HepG2 (cell line): ENCODE data around the gene IQCN. TPM values are rescaled to one million over a fixed set of nuclear protein-coding genes. Genes with fewer than 3 reads are reported as not detected.

Experiments used
- ATAC-seq: fragments of 200-7000 bp; cut with Tn5 transposase; 3 replicates; pipeline ENCODE4 v1.9.1; 2020; ENCODE audit warnings: mild to moderate bottlenecking, moderate library complexity
- BruUV-seq: library from RNA; stranded (reverse); fragments of 400-500 nt; replicated peaks from 2 replicates; lab custom pipeline; 2021; lab: Mats Ljungman, UMichigan
- CTCF ChIA-PET: fragments of 300-600 bp; formaldehyde crosslinking; extraction: SDS; loops from one replicate; lab custom pipeline; 2021; ENCODE audit warnings: low total read pairs, inconsistent platforms, low intra/inter-chr PET ratio; lab: Yijun Ruan, JAX
- POLR2A ChIA-PET: fragments of 350-600 bp; sonication (Branson Sonifier 250); formaldehyde crosslinking; loops from one replicate; lab custom pipeline; 2020; ENCODE audit warnings: antibody characterized with exemption, inconsistent platforms; lab: Yijun Ruan, JAX
- DNase-seq: peaks from one replicate; pipeline ENCODE4 v3.0.0-alpha.2; 2015; ENCODE audit warnings: low spot score
- FAIRE-seq: peaks from 3 replicates; lab custom pipeline; 2011; peaks lifted over from hg19 to GRCh38; lab: Jason Lieb, UNC
- H2AFZ ChIP-seq: one replicate; pipeline ENCODE4 v1.6.1; 2011; ENCODE audit warnings: low read length, inconsistent platforms
- H3K27ac ChIP-seq: fragments of 300-600 bp; 3 replicates; pipeline ENCODE4 v1.8.0; 2011; ENCODE audit warnings: mixed run types, mild to moderate bottlenecking, mixed read lengths, low read length, inconsistent platforms; ENCODE audit not compliant: insufficient read depth; ENCODE audit errors: extremely low read length
- H3K27me3 ChIP-seq, 2 experiments: fragments of 200-600 bp in 1 of 2; 2 replicates in 1 of 2; 3 replicates in 1 of 2; pipeline versions ENCODE4 v1.6.0 to v1.8.0; 2011; ENCODE audit warnings: low read length in 2 of 2, mild to moderate bottlenecking in 2 of 2, moderate library complexity in 2 of 2, inconsistent platforms in 1 of 2; ENCODE audit not compliant: insufficient read depth in 2 of 2, control insufficient read depth in 1 of 2
- H3K36me3 ChIP-seq, 2 experiments: fragments of 200-600 bp in 1 of 2; replicated peaks in 1 of 2; 2 replicates in 1 of 2; 3 replicates in 1 of 2; pipeline versions ENCODE4 v1.5.1 to v1.8.0; 2011; ENCODE audit warnings: low read length in 2 of 2, inconsistent platforms in 1 of 2; ENCODE audit not compliant: insufficient read depth in 2 of 2, control insufficient read depth in 1 of 2
- H3K4me1 ChIP-seq: 2 replicates; pipeline ENCODE4 v1.5.1; 2012; ENCODE audit warnings: low read length, inconsistent platforms; ENCODE audit not compliant: insufficient read depth
- H3K4me2 ChIP-seq: 2 replicates; pipeline ENCODE4 v1.6.0; 2011; ENCODE audit warnings: low read depth, low read length, inconsistent platforms
- H3K4me3 ChIP-seq, 3 experiments: fragments of 200-600 bp in 1 of 3; sonication (generic), shearing (Covaris generic) in 1 of 3; replicated peaks in 1 of 3; 2 replicates each; pipeline ENCODE4 v1.5.1; 2011 to 2016; ENCODE audit warnings: low read length in 3 of 3, inconsistent platforms in 2 of 3, low read depth in 2 of 3, mild to moderate bottlenecking in 2 of 3, control low read depth in 1 of 3, mixed read lengths in 1 of 3; ENCODE audit not compliant: insufficient read depth in 1 of 3
- H3K79me2 ChIP-seq: one replicate; pipeline ENCODE4 v1.6.1; 2011; ENCODE audit warnings: low read length, inconsistent platforms; ENCODE audit not compliant: insufficient read depth
- H3K9ac ChIP-seq: 2 replicates; pipeline ENCODE4 v1.6.0; 2011; ENCODE audit warnings: mild to moderate bottlenecking, low read depth, low read length, inconsistent platforms; ENCODE audit not compliant: insufficient read depth
- H3K9me3 ChIP-seq: 2 replicates; pipeline ENCODE4 v1.5.1; 2012; ENCODE audit warnings: mild to moderate bottlenecking, low read length
- H4K20me1 ChIP-seq: 2 replicates; pipeline ENCODE4 v1.6.0; 2011; ENCODE audit warnings: inconsistent platforms, mild to moderate bottlenecking, low read length, moderate library complexity; ENCODE audit not compliant: insufficient read depth
- FUBP1 ChIP-seq: sonication (generic); formaldehyde crosslinking; IDR thresholded peaks from 2 replicates; pipeline ENCODE4 v1.5.1; 2020; ENCODE audit warnings: missing genetic modification reagents, mild to moderate bottlenecking, borderline replicate concordance
- GABPA ChIP-seq, 2 experiments: IDR thresholded peaks; 2 replicates each; pipeline ENCODE4 v1.6.1; 2011 to 2016; ENCODE audit warnings: low read depth in 2 of 2, low read length in 1 of 2, missing biosample characterization in 1 of 2, missing genetic modification characterization in 1 of 2
- MAFK ChIP-seq, 2 experiments: IDR thresholded peaks in 1 of 2; conservative IDR thresholded peaks in 1 of 2; 2 replicates each; pipeline ENCODE4 v1.6.1; 2011; ENCODE audit warnings: improper control_type of control experiment in 2 of 2, low read length in 2 of 2
- NFKB2 ChIP-seq: sonication (generic); formaldehyde crosslinking; IDR thresholded peaks from 2 replicates; pipeline ENCODE4 v1.4.0; 2020; ENCODE audit warnings: missing genetic modification reagents, borderline replicate concordance
- SMAD9 ChIP-seq: sonication (generic); formaldehyde crosslinking; IDR thresholded peaks from 2 replicates; pipeline ENCODE4 v1.5.1; 2020; ENCODE audit warnings: mild to moderate bottlenecking, missing genetic modification reagents
- ZBTB4 ChIP-seq: sonication (generic); formaldehyde crosslinking; IDR thresholded peaks from 2 replicates; pipeline ENCODE4 v1.4.0; 2020; ENCODE audit warnings: missing genetic modification reagents, mild to moderate bottlenecking, borderline replicate concordance
- ZBTB7B ChIP-seq: sonication (generic); formaldehyde crosslinking; IDR thresholded peaks from 2 replicates; pipeline ENCODE4 v1.4.0; 2020; ENCODE audit warnings: missing genetic modification reagents
- ZKSCAN1 ChIP-seq: fragments of 150-350 bp; IDR thresholded peaks from 2 replicates; pipeline ENCODE4 v1.6.1; 2014; ENCODE audit warnings: low read length
- ZNF10 ChIP-seq: sonication (generic); formaldehyde crosslinking; IDR thresholded peaks from 2 replicates; pipeline ENCODE4 v1.4.0; 2020; ENCODE audit warnings: mild to moderate bottlenecking, low read depth, missing genetic modification reagents, borderline replicate concordance
- ZNF468 ChIP-seq: sonication (generic); formaldehyde crosslinking; IDR thresholded peaks from 2 replicates; pipeline ENCODE4 v1.8.0; 2022; ENCODE audit warnings: mild to moderate bottlenecking, moderate library complexity, missing genetic modification reagents
- ZNF564 ChIP-seq: sonication (generic); formaldehyde crosslinking; IDR thresholded peaks from 2 replicates; pipeline ENCODE4 v1.8.1; 2023; ENCODE audit warnings: mild to moderate bottlenecking, missing genetic modification reagents
- ZNF577 ChIP-seq: sonication (generic); formaldehyde crosslinking; IDR thresholded peaks from 2 replicates; pipeline ENCODE4 v1.4.0; 2020; ENCODE audit warnings: mild to moderate bottlenecking, low read depth, missing genetic modification reagents, borderline replicate concordance
- ZNF770 ChIP-seq: sonication (generic); formaldehyde crosslinking; IDR thresholded peaks from 2 replicates; pipeline ENCODE4 v1.5.0; 2020; ENCODE audit warnings: mild to moderate bottlenecking, missing genetic modification reagents
- ZSCAN9 ChIP-seq: IDR thresholded peaks from 2 replicates; pipeline ENCODE4 v1.6.1; 2016; ENCODE audit warnings: borderline replicate concordance
- WGBS: methylation state at CpG from one replicate; pipeline ENCODE4 v1.1.6; 2017; ENCODE audit warnings: low lambda C conversion rate; 5-methylcytosine and 5-hydroxymethylcytosine counted together
- in situ Hi-C: cut with HindIII; loops from 2 replicates; pipeline ENCODE4 v1.10.0; 2017; ENCODE audit warnings: low pct_unique_long_range_greater_than_20kb; ENCODE audit not compliant: extremely low pct_ligation_motif_present
- intact Hi-C: fragments of 100-400 bp; cut with micrococcal nuclease; formaldehyde crosslinking; loops from one replicate; pipeline ENCODE4 v1.10.0; 2022; ENCODE audit not compliant: unreplicated experiment
- polyA plus RNA-seq, 8 experiments: library from polyadenylated mRNA; depleted of rRNA in 3 of 8; stranded (reverse) in 7 of 8; unstranded in 1 of 8; fragments of >200 nt; fragmentation: Illumina TruSeq in 4 of 8; extraction: Trizol in 4 of 8; gene quantifications; 2 replicates each; pipeline versions ENCODE4 v1.2.1 to v1.2.3, GENCODE V29; 2011 to 2016; ENCODE audit warnings: low read depth in 4 of 8, missing spikeins in 1 of 8, mixed read lengths in 1 of 8; ENCODE audit not compliant: insufficient read depth in 1 of 8
- total RNA-seq, 5 experiments: library from RNA; depleted of rRNA; stranded (reverse); fragments of >200 nt; fragmentation: Illumina TruSeq; extraction: Trizol; gene quantifications; 2 replicates each; pipeline ENCODE4 v1.2.3, GENCODE V29; 2016; ENCODE audit warnings: low read depth in 1 of 5

Gene IQCN
- total and polyA plus RNA-seq, 2 of the 13 experiments (the other 11 are each of a cell fraction or from before 2014, with no cell fraction given) = 0.04 to 0.18 TPM

GRCh38 chr19:18291590-18292461 is 17.6 kb upstream of the IQCN start:
- intact Hi-C loops = no loop called here
- Histone ChIP-seq H3K36me3 (no peaks in the 10 kb centered on the region), H3K9ac (peak overlapping the region; percentile 78), H3K79me2 (no peaks in the 10 kb centered on the region), H3K27me3 (no peaks in the 10 kb centered on the region), H3K27ac (peak overlapping the region; percentile 26), H3K4me1 (peaks cover 74% of the 10 kb centered on the region), H4K20me1 (no peaks in the 10 kb centered on the region), H3K4me3 (peak overlapping the region; percentile 59 to 79 (median 63)), H2AFZ (no peak overlapping the region), H3K4me2 (peak overlapping the region; percentile 97), H3K9me3 (no peaks in the 10 kb centered on the region)
- no TSS peak for BruUV-seq
- 4% methylated on average over 35 of the region's 75 CpGs for WGBS
- POLR2A ChIA-PET = interaction anchor here (1.1 to 3.1 kb wide), 8 partner anchors 11 to 280 kb away, joined by 3 to 51 read pairs (median 7); partner anchors contain the start of genes IQCN, JUND, LSM4 and UBA52
- in situ Hi-C loops = no loop called here
- FAIRE-seq (peak; percentile 8), ATAC-seq (peak; percentile 67), DNase-seq (peak; percentile 51)
- CTCF ChIA-PET = no interaction called here
- TF ChIP-seq NFKB2 (CRISPR knock-in tag) (no peak), ZNF564 (CRISPR knock-in tag) (no peak), MAFK (conservative IDR thresholded peaks at IDR 0.05 in 1 of 2, IDR thresholded peaks at IDR 0.05 in 1 of 2; ENCODE audit: low read length in 2 of 2) (no peak), ZKSCAN1 (no peak), ZBTB7B (CRISPR knock-in tag) (peak; percentile 71; the same call in 1 of the 2 replicates), GABPA (IDR thresholded peaks at IDR 0.05; ENCODE audit: low read depth, low read length) (peak; percentile 38), GABPA (CRISPR knock-in tag; IDR thresholded peaks at IDR 0.05; ENCODE audit: low read depth) (peak; percentile 79), ZBTB4 (CRISPR knock-in tag) (no peak), ZNF770 (CRISPR knock-in tag) (peak; percentile 99), ZNF10 (CRISPR knock-in tag) (no peak), ZNF468 (CRISPR knock-in tag) (no peak), ZNF577 (no peak), FUBP1 (no peak), SMAD9 (no peak), ZSCAN9 (CRISPR knock-in tag) (peak; percentile 27; the same call in 1 of the 2 replicates)
